OCI-M2 (cell line): ENCODE results near the gene ROGDI.

Source experiments
- DNase-seq: peaks from one replicate; lab custom pipeline; 2025; ENCODE audit not compliant: unreplicated experiment; lab: John Stamatoyannopoulos, UW

The ROGDI gene, protein sequence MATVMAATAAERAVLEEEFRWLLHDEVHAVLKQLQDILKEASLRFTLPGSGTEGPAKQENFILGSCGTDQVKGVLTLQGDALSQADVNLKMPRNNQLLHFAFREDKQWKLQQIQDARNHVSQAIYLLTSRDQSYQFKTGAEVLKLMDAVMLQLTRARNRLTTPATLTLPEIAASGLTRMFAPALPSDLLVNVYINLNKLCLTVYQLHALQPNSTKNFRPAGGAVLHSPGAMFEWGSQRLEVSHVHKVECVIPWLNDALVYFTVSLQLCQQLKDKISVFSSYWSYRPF

DNA sequence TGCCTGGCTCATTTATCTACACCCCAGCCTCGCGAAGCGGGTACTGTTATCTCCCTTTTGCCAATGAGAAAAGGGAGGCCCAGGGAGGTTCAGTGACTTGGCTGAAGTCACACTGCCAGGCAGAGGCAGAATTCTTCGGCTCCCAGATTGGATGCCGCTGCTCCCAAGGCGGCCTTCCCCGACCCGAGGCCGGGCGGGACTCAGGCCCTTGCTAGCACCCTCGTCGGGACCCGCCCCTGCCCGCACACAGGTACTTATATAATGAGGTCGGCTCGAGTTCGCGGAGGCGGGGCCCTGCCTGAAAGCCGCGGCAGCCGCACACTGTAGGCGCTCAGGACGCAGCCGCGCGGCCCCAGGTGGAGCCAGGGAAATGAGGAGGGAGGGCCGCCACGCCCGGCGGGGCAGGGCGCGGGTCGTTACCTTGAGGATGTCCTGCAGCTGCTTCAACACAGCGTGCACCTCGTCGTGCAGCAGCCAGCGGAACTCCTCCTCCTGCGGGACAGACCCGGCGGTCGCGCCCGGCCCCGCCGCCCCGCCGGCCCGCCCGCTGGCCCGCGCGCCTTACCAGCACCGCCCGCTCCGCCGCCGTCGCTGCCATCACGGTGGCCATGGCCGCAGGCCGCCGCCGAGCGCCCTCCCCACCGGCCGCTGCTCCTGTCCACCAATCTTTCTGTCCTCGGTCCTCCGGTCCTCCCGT lies at the start of gene ROGDI:
Gene ROGDI, minus strand, starts transcription at position 672 of the 697 bp plus-strand sequence. Its CDS starts 62 bp downstream, at position 610.
- no peak for DNase-seq

DNA sequence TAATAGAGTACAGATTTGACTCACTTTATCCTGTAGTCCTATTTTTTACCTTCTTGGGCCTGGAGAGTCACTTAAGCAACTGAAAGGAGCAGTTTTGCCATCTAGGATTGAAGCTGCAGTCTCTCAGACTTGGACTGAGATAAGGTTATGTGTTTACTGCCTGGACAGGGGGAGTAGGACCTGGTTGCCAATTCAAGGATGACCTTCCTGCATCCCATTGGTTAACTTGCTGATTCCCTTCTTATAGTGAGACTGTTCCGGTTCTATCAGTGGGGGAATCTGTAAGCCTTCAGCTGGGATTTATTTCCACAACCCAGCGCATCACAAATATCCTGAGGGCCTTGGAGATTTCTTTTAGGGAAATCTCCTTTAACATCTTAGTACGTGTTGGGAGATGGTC lies 47.8 kb upstream of the ROGDI start:
- DNase-seq: no peak

DNA sequence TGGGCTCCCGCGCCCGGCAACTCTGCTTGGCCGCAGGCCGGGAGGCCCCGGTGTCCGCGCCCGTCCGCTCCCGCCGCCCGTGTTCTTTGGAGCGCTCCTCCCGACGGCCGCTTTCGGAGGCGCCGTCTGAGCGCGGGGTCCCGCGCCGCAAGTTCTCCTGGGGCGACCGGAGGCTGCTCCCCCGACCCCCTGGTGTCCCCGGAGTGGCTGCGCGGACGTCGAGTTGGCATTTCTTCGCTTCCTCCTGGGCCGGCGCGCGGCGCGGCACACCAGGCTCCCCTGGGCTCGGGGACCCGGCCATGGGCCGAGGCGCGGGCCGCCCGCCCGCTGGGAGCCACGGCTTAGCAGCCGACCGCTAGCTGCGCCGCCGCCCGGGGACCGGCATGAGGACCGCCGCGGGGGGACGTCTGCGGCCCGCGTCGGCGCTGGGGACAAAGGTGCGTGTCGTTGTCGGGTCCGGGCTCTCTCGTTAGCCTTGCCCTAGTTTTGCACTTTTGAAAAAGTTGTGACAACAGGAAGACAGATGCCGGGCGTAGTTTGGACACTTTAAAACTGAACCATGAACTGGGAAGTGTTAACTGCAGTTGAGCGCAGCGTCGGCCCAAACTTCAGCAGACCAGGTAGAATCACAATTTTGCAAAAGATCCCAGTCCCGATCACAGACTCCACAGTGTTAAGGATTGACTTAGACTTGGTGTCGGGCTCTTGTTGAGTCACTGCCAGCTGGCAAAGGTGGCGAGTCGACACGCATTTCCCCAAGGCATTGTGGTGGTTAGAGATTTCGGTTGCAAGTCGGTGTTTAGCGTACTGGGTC lies 45.5 kb upstream of the ROGDI start:
- no peak for DNase-seq

DNA sequence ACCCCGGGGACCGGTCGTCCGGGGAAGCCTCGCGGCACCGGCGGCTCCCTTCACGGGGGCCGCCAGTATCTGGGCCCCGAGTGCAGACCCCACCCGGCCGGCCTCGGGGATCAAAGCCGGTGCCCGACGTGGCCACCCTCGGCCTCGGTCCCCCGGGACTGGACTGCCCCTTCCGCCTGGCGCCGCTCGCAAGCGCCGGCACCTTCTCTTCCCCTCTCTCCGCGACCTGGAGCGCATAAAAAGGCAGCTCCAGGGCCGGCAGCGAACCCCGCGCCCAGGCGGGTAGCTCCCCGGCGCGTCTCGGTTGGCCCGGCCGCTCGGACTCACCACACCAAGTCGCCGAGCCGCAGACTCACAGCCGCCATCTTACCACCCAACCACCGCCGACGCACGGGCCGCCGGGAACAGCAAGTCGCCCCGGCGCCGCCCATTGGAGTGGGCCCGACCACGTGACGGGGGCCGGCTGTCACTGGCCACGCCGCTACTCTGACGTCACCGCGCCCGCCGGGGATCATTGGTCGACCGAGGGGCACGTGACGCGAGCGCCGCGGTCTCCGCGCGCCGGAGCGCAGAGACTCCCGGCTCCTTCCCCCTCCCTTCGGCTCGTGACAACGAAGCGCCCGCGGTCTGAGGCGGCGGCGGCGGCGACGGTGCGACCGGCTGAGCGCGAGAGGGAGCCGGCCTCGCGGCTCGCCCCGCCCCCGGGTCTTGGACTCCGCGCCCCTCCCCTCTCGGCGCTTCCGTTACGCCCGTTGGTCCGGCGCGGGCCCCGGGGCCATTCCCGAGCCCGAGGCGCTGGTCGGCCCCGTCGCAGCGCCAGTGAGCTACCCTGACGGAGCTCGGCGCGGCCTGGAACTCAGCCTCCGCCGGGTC lies 44.7 kb upstream of the ROGDI start, which contains the start of the genes GLYR1 and UBN1:
Gene GLYR1, minus strand, starts transcription at position 388 of the 873 bp plus-strand sequence. Its CDS starts 23 bp downstream, at position 365.
Gene UBN1, plus strand, starts transcription at position 581 of the 873 bp plus-strand sequence. CDS start 5,437 bp downstream, outside the sequence.
- peak; percentile 72 for DNase-seq

DNA sequence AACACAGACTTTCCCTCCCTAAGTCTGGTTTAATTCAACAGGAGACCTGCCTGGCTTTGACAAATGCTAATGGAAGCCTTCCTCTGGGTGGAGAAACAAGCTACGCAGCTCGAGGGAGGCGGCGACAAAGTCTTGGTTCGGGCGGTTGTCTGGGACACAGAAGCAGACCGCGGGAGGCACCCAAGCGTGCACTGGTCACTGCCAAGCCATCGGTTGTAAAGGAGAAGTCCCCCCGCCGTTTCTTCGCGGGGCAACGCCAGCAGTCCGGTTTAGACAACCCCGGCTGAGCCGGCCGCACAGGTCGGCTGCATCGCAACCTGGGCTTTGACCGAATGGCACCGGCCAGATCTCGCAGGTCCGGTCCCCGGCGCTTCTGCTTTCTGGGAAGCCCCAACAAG lies 44.1 kb upstream of the ROGDI start:
- no peak for DNase-seq

DNA sequence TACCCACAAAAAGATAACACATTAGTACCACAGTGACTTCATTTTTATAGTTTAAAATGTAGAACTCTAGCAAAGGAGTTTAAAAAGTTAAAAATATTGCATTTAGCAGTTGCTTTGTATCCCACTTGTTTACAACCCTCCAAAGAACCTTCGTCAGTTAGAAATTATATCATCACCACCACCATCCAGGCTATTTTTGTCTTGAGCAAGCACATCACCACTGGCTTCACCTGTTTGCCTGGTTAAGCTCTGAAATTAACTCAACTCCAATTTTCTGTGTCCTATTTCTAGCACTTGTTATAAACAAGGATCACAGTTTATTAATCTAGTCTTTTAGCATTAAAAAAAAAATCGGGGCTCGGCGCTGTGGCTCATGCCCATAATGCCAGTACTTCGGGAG lies 38.6 kb upstream of the ROGDI start:
- DNase-seq: no peak

DNA sequence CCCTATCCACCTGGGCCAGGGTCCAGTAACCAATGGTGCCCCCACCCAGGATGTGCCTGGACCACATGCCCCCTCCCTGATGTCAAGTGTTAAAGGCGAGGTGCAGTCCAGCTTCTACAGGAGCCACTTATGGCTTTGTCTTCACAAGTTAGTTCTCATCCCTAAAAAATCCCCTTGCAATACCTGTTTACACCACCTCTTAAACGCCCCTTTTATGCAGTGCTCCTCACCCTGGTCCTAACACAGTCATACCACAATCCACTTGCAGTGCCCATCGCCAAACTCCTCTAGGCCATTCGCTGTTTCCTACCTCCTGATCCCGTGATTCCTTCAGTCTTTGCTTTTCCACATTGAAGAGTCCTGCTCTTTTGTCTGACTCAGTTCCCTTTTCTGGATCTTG lies 37.5 kb upstream of the ROGDI start:
- no peak for DNase-seq

DNA sequence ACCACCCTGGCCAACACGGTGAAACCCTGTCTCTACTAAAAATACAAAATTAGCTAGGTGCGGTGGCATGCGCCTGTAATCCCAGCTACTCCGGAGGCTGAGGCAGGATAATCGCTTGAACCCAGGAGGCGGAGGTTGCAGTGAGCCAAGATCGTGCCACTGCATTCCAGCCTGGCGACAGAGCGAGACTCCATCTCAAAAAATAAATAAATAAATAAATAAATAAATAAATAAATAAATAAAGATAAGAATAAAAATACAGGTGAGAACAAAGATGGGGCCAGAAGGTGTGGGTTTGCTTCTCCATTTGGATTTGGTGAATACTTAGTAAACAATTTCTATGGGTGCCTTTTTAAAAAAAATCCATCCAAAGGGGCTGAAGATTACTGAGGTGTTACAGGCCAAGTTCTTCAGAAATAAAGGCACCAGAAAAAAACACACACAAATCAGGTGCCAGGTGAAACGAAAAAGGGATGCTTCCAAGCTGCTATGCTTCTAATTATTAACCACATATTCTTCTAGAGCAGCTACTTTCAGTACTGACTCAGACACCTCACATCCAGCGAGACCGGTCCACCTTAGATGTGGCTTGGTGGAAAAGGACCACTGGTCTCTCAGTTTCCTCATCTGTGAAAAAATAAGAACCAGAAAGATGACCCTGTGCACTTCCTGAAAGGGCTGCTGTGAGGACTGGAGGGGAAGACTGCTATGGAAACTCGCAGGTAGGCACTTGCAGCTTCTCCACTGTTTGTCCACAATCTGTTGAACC lies 35.5 kb upstream of the ROGDI start:
- DNase-seq: no peak

DNA sequence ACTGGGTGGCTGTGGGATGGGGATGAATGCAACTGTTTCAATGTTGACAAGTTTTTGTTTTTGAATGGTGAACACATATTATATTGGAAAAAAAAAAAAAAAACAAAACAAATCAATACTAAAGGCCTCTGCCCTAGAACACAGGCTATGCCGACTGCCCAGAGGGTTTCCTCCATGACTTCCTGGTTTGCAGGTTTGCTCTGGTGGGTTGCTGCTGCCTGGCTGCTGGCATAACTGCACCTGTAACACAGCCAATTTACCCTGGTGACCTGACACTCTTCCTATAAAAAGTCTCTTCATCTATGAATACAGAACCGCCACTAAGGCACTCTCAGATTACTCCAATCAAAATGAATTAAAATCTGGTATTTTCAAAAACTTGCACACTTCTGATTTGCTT lies 34.3 kb upstream of the ROGDI start:
- no peak for DNase-seq

DNA sequence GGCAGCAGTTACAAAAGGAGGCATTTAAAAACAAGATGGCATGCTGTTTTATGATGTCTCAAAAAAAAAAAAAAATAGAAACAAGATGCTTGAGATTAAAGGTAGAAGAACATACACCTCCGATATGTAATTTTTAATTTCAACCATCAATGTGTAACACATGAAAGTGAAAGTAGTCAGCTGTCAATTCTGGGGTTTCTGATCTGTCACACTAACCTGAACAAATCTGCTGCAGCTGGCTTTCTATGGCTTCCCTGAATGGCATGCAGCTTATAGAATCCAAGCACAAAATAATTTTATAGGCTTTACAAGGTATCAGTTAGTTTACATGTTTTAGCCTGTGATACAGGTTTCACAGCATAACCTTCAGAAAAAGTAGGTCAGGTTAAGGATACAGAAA lies 31.2 kb upstream of the ROGDI start:
- DNase-seq: no peak

DNA sequence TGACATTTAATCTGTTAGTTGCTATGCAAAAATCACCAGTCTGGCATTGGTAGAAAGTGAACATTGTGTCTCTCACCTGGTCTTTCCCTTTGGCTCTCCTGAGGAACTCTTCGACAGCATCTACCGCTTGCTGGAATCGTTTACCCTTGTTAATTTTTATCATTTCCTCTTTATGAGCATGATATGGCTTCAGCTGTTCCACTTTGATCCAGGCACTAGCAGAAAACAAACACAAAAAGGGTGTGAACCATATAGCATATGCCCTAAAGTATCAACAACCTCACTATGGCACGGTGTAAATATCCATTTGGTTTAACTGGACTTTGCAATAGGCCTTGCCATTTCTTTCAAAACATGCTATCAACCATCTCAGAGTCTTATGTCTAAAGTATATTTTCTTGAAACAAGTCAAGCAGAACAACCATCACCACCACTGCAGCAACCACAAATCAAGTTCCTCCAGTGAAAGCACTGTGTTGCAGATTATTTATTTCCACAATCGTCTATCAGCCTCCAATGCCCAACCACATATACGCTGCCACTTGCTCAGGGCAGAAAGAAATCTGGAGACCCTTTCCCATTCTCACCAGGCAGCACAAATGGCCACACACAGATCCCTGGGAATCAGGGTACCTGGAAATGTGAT lies 30.4 kb upstream of the ROGDI start:
- DNase-seq: no peak

DNA sequence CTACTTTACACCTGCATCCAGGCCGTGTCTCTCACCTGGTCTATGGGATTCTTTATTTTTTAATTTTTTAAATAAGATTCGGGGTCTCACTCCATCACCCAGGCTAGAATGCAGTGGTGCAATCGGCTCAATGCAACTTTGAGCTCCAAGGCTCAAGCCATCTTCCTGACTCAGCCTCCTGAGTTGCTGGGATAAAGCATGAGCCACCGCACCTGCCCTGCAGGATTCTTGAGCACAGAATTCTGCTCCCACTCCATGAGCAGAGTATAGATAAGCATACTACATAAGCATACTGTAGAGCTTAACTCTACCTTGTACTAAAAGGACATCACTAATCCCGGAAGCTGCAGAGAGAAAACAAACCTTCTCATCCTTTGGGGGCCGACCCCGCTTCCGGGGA lies 29.2 kb upstream of the ROGDI start:
- no peak for DNase-seq

DNA sequence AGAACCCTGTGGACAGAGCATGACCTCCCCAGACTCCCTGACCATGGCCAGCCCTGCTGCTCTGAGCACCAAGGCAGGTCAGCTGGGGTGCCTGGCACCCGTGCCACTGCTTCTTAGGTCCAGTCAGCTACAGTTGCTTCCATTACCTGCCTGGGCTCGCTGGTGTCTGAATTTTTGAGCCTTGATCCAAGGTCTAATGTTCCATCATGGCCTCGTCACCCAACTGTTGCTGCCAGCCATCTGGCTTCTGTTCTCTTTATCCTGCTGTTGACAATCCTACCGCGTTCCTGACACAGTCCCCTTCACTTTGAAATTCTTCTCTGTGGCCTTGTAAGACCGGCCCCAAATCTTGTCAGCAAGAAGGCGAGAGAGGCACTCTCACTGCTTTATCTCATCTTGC lies 28.0 kb upstream of the ROGDI start:
- DNase-seq: no peak

DNA sequence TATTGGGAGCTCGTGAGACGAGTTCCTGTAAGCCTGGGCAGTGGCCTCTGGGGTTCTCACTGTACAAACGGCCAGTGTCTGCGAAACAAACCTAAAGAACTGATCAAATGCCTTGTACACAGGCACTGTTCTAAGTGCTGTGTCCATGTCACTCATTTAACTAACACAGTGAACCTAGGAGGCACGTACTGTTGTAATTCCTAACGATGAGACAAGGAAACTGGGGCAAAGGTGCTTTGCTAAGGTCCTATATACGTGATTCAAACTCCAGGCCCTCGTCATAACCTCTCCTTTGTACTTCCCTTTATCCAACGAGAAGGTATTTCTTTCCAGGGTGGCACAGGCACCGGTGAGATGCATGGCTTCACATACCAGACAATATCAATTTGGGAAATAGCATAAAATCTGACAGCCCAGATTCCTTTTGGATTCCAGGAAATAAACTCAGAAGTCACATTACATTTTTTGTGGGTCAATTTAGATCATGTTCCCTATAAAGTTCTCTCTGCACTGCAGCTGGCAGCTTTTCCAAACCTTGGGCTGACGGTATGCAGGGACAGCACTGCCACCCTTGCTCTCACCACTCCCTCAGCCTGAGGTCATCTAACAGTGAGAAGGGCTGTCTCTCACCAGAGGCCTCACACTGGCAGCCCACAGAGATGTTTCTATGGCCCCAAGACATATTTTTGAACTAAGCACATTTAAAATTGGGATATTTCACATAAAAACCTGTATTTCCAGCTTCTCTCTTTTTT lies 26.3 kb upstream of the ROGDI start:
- no peak for DNase-seq

DNA sequence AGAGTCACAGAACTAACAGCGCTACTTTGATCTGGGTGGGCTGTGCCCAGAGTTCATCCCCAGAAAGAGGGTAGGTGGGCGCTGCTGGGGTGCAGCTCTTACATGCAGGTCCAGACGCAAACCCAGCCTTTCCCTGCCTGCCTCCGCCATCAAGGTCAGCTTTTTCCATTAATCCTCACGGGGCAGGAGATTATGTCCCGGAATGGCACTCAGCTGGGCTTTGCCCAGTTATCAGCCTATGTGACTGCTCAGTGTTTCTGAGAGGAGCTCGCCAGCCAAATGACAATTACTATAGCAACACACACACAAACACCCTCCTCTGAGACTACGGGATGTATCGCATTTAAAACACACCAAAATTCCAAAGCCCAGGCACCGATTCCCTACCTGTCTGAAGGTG lies 24.5 kb upstream of the ROGDI start:
- no peak for DNase-seq

DNA sequence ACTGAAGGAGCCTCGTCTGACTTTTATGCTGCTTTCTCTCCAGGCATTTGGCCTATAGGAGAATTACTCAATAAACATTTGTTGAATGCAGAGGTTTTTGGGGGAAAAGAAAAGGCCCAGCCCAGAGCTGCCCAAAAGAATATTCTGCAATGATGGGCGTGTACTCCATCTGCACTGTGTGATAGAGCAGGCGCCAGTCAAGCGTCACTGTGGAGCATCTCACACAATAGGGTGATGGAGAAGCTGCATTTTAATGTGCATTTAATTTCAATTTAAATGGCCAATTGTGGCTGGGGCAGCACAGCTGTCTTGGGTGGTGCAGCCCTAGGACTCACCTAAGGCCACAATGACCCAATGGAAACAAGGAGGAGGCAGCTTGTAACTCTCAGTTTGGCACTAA lies 24.1 kb upstream of the ROGDI start:
- DNase-seq: no peak

DNA sequence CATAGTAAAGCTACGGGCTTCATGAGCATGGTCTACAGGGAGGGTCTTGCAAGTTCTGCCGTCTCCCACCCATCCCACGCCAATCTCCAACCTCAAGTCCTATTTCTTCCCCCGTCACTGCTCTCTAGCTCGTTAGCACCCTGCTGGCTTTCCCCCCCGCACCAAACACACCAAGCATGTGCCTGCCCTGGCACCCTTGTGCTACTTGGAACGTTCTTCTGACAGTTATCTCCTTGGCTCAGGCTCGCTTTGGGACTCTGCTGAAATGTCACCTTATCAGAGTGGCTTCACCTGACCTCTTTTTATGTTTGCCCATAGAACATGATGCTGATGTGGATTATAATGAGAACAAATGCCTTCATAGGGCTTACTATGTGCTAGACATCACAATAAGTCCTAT lies 22.8 kb upstream of the ROGDI start:
- no peak for DNase-seq

DNA sequence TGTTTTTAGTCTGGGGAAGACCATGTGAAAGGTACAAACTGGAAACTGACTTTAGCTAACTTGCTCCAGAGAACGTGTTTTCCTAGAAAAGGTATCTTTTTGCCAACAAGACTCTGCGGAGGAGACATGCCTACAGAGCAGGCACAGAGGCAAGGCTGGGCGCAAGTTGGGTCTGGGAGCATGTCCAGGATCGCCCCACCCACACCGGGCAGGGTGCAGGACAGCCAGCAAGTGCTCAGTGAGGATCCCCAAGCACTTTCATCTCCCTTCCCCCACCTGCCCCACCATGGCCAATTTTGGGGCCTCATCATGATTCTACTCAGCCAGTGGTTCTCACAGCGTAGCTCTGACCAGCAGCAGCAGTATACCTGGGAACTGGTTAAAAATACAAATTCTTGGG lies 18.2 kb upstream of the ROGDI start:
- DNase-seq: no peak
